GM23338 (cell line): ENCODE data around the gene TXNDC2. TPM values are rescaled to one million over a fixed set of nuclear protein-coding genes. Genes with fewer than 3 reads are reported as not detected.
A peak's percentile ranks its signal among the peaks of the same experiment; 100 is the strongest.

Experiments
- ATAC-seq: fragments of 200-7000 bp; cut with Tn5 transposase; 3 replicates; pipeline ENCODE4 v1.9.1; 2020
- DNase-seq: peaks from one replicate; pipeline ENCODE4 v3.0.0-alpha.2; 2015; ENCODE audit warnings: low spot score
- H2AFZ ChIP-seq: fragments of 200-600 bp; sonication (generic); 2 replicates; pipeline ENCODE4 v1.8.0; 2016; ENCODE audit warnings: antibody characterized with exemption, mild to moderate bottlenecking, moderate library complexity
- H3F3A ChIP-seq: fragments of 200-600 bp; sonication (generic); replicated peaks from 2 replicates; pipeline ENCODE4 v1.8.0; 2017; ENCODE audit warnings: antibody characterized with exemption, mixed run types, low read depth
- H3K27ac ChIP-seq: fragments of 200-600 bp; sonication (generic); 2 replicates; pipeline ENCODE4 v1.6.1; 2016; ENCODE audit warnings: low read depth
- H3K27me3 ChIP-seq: fragments of 200-600 bp; sonication (generic); 2 replicates; pipeline ENCODE4 v1.8.0; 2016; ENCODE audit warnings: mild to moderate bottlenecking, mixed run types, moderate library complexity; ENCODE audit not compliant: insufficient read depth
- H3K36me3 ChIP-seq: fragments of 200-600 bp; sonication (generic); 2 replicates; pipeline ENCODE4 v1.8.0; 2016; ENCODE audit warnings: mild to moderate bottlenecking; ENCODE audit not compliant: insufficient read depth
- H3K4me1 ChIP-seq: fragments of 200-600 bp; sonication (generic); 2 replicates; pipeline ENCODE4 v1.8.0; 2016; ENCODE audit warnings: mild to moderate bottlenecking, moderate library complexity; ENCODE audit not compliant: insufficient read depth
- H3K4me2 ChIP-seq: fragments of 200-600 bp; sonication (generic); 2 replicates; pipeline ENCODE4 v1.7.1; 2017; ENCODE audit warnings: mixed run types
- H3K4me3 ChIP-seq: fragments of 200-600 bp; sonication (generic); 2 replicates; pipeline ENCODE4 v1.6.1; 2016; ENCODE audit warnings: mixed run types
- H3K79me2 ChIP-seq: fragments of 200-600 bp; sonication (generic); replicated peaks from 2 replicates; pipeline ENCODE4 v1.8.0; 2017; ENCODE audit warnings: mild to moderate bottlenecking; ENCODE audit not compliant: insufficient read depth
- H3K9me2 ChIP-seq: fragments of 200-600 bp; sonication (generic); 2 replicates; pipeline ENCODE4 v1.8.0; 2017; ENCODE audit not compliant: insufficient read depth
- H4K20me1 ChIP-seq: fragments of 200-600 bp; sonication (generic); replicated peaks from 2 replicates; pipeline ENCODE4 v1.8.0; 2017; ENCODE audit warnings: mild to moderate bottlenecking; ENCODE audit not compliant: insufficient read depth
- H3K27ac Mint-ChIP-seq: 2 replicates; pipeline ENCODE4 v1.8.0; 2020; ENCODE audit warnings: inconsistent platforms, mild to moderate bottlenecking, moderate library complexity, mixed read lengths
- H3K27me3 Mint-ChIP-seq: 3 replicates; pipeline ENCODE4 v1.8.0; 2022; ENCODE audit warnings: low read depth, mild to moderate bottlenecking, moderate library complexity, mixed read lengths, inconsistent platforms; ENCODE audit not compliant: insufficient read depth, poor library complexity
- H3K36me3 Mint-ChIP-seq: 3 replicates; pipeline ENCODE4 v1.8.0; 2021; ENCODE audit warnings: low read depth, mild to moderate bottlenecking, inconsistent platforms, moderate library complexity, mixed read lengths
- H3K4me1 Mint-ChIP-seq: 3 replicates; pipeline ENCODE4 v1.8.0; 2020; ENCODE audit warnings: mild to moderate bottlenecking, inconsistent platforms, mixed read lengths
- H3K4me3 Mint-ChIP-seq: 3 replicates; pipeline ENCODE4 v1.8.0; 2021; ENCODE audit warnings: moderate library complexity, mild to moderate bottlenecking, inconsistent platforms, mixed read lengths
- H3K9me3 Mint-ChIP-seq: 3 replicates; pipeline ENCODE4 v1.8.0; 2020; ENCODE audit warnings: moderate library complexity, mild to moderate bottlenecking, inconsistent platforms, mixed read lengths
- EZH2phosphoT487 ChIP-seq: fragments of 200-600 bp; sonication (generic); IDR thresholded peaks from one replicate; pipeline ENCODE4 v1.8.1; 2018; ENCODE audit warnings: antibody characterized with exemption; ENCODE audit not compliant: unreplicated experiment
- JUNB ChIP-seq: IDR thresholded peaks from one replicate; pipeline ENCODE4 v1.6.1; 2016; ENCODE audit warnings: antibody characterized with exemption; ENCODE audit not compliant: unreplicated experiment
- NANOG ChIP-seq: IDR thresholded peaks from 2 replicates; pipeline ENCODE4 v1.6.1; 2016; ENCODE audit warnings: antibody characterized with exemption, borderline replicate concordance
- POLR2AphosphoS5 ChIP-seq: IDR thresholded peaks from 2 replicates; pipeline ENCODE4 v1.6.1; 2016; ENCODE audit warnings: antibody characterized with exemption, low read depth
- STAT1 ChIP-seq: IDR thresholded peaks from one replicate; pipeline ENCODE4 v1.6.1; 2016; ENCODE audit warnings: antibody characterized with exemption; ENCODE audit not compliant: unreplicated experiment
- ZNF114 ChIP-seq: fragments of 250-450 bp; sonication (Bioruptor Pico); IDR thresholded peaks from 2 replicates; pipeline ENCODE4 v1.5.0; 2020; ENCODE audit warnings: mild to moderate bottlenecking, moderate library complexity
- ZNF331 ChIP-seq: fragments of 250-450 bp; sonication (Bioruptor Pico); IDR thresholded peaks from 2 replicates; pipeline ENCODE4 v1.5.0; 2020; ENCODE audit warnings: low read depth, mild to moderate bottlenecking, moderate library complexity
- polyA plus RNA-seq: library from polyadenylated mRNA; unstranded; fragments of >200 nt; fragmentation: Nextera tagmentation; extraction: Ambion mirVana; gene quantifications from 2 replicates; pipeline ENCODE4 v1.2.1, GENCODE V29; 2016
- total RNA-seq: library from RNA; depleted of rRNA; stranded (reverse); fragments of >200 nt; shearing (Covaris generic); gene quantifications from 2 replicates; pipeline ENCODE4 v1.2.3, GENCODE V29; 2014
- TF ChIP-seq, protein P1 (sequence below): IDR thresholded peaks from one replicate; pipeline ENCODE4 v1.6.1; 2018; ENCODE audit warnings: antibody characterized with exemption; ENCODE audit not compliant: unreplicated experiment
- TF ChIP-seq, protein P2 (sequence below): IDR thresholded peaks from 2 replicates; pipeline ENCODE4 v1.6.1; 2016; ENCODE audit warnings: antibody characterized with exemption
- TF ChIP-seq, protein P3 (sequence below), 2 experiments: fragments of 200-600 bp in 1 of 2; sonication (generic) in 1 of 2; conservative IDR thresholded peaks; 2 replicates each; pipeline versions ENCODE4 v1.5.1 to v1.6.1; 2016 to 2017; ENCODE audit warnings: antibody characterized with exemption in 2 of 2, low read depth in 2 of 2, mild to moderate bottlenecking in 2 of 2, moderate library complexity in 1 of 2
- TF ChIP-seq, protein P4 (sequence below): fragments of 250-450 bp; sonication (Bioruptor Pico); IDR thresholded peaks from 2 replicates; pipeline ENCODE4 v1.5.0; 2020; ENCODE audit warnings: mild to moderate bottlenecking, moderate library complexity

TXNDC2 gene
- total and polyA plus RNA-seq, 2 experiments from 2014 or later: 0.16 TPM; not detected in 1

DNA sequence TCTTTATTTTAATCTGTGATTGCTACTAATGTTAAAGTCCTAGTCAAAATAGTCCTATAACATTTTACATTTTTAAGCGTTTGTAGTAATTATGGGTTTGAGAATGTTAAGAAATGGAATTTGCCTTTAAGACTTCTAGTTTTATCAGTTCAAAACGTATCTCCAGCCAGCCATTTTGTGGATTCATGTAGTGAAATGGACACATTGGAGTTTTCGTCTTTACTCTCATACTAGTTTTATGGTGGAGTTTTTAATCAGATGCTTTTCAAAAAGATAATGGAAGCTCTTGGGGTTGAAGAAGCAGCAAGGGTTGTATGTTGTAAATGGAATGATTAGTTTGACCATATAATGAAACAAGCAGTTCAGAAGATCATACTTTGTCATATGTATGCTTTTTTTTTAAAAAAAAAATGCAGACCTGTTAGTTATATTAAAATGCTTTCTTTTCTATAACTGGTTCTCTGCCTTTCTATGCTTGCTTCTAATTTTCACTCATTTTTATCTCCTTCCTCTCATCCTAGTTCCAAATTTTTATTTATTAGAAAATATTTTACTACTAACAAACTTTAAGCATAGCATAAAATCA is 44.6 kb downstream of the TXNDC2 start (continued):
- TF ChIP-seq, protein P1, sequence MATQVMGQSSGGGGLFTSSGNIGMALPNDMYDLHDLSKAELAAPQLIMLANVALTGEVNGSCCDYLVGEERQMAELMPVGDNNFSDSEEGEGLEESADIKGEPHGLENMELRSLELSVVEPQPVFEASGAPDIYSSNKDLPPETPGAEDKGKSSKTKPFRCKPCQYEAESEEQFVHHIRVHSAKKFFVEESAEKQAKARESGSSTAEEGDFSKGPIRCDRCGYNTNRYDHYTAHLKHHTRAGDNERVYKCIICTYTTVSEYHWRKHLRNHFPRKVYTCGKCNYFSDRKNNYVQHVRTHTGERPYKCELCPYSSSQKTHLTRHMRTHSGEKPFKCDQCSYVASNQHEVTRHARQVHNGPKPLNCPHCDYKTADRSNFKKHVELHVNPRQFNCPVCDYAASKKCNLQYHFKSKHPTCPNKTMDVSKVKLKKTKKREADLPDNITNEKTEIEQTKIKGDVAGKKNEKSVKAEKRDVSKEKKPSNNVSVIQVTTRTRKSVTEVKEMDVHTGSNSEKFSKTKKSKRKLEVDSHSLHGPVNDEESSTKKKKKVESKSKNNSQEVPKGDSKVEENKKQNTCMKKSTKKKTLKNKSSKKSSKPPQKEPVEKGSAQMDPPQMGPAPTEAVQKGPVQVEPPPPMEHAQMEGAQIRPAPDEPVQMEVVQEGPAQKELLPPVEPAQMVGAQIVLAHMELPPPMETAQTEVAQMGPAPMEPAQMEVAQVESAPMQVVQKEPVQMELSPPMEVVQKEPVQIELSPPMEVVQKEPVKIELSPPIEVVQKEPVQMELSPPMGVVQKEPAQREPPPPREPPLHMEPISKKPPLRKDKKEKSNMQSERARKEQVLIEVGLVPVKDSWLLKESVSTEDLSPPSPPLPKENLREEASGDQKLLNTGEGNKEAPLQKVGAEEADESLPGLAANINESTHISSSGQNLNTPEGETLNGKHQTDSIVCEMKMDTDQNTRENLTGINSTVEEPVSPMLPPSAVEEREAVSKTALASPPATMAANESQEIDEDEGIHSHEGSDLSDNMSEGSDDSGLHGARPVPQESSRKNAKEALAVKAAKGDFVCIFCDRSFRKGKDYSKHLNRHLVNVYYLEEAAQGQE: no peak
- no peak for TF ChIP-seq NANOG
- no peak for TF ChIP-seq JUNB
- no peak for TF ChIP-seq ZNF331 (CRISPR knock-in tag)
- TF ChIP-seq, protein P2, sequence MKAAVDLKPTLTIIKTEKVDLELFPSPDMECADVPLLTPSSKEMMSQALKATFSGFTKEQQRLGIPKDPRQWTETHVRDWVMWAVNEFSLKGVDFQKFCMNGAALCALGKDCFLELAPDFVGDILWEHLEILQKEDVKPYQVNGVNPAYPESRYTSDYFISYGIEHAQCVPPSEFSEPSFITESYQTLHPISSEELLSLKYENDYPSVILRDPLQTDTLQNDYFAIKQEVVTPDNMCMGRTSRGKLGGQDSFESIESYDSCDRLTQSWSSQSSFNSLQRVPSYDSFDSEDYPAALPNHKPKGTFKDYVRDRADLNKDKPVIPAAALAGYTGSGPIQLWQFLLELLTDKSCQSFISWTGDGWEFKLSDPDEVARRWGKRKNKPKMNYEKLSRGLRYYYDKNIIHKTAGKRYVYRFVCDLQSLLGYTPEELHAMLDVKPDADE: no peak
- no peak for TF ChIP-seq STAT1
- no peak for TF ChIP-seq ZNF114
- TF ChIP-seq, protein P3, sequence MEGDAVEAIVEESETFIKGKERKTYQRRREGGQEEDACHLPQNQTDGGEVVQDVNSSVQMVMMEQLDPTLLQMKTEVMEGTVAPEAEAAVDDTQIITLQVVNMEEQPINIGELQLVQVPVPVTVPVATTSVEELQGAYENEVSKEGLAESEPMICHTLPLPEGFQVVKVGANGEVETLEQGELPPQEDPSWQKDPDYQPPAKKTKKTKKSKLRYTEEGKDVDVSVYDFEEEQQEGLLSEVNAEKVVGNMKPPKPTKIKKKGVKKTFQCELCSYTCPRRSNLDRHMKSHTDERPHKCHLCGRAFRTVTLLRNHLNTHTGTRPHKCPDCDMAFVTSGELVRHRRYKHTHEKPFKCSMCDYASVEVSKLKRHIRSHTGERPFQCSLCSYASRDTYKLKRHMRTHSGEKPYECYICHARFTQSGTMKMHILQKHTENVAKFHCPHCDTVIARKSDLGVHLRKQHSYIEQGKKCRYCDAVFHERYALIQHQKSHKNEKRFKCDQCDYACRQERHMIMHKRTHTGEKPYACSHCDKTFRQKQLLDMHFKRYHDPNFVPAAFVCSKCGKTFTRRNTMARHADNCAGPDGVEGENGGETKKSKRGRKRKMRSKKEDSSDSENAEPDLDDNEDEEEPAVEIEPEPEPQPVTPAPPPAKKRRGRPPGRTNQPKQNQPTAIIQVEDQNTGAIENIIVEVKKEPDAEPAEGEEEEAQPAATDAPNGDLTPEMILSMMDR (conservative IDR thresholded peaks at IDR 0.05; ENCODE audit: low read depth in 2 of 2): no peak

DNA sequence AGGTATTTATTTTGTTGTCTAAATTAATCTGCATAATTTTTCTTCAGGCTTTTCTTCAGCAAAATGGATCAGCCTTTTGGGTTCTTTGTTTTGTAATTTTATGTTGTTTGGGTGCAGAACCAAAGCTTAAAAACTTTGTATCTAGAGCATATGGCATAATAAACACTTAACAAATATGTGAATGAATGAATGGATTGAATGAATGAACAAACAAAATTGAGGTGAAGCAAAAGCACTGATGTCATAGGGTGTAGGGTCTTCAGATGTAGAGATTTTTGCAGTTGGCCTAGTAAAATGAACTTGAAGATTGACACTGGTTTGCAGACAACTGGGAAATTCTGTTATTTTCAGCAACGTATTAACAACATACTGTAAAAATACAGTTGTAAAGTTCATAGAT is 45.4 kb downstream of the TXNDC2 start:
- no peak overlapping the region for H2AFZ ChIP-seq
- no peaks in the 10 kb centered on the region for H3K27me3 ChIP-seq
- H3K9me3 Mint-ChIP-seq: no peaks in the 10 kb centered on the region
- no peak overlapping the region for H3K27ac ChIP-seq
- H3K36me3 ChIP-seq: no peaks in the 10 kb centered on the region
- H3K4me3 Mint-ChIP-seq: no peak overlapping the region
- H3K9me2 ChIP-seq: no peaks in the 10 kb centered on the region
- H3K27ac Mint-ChIP-seq: peak overlapping the region; percentile 48; the same call in 1 of the 2 replicates
- no peaks in the 10 kb centered on the region for H3K27me3 Mint-ChIP-seq
- H3K4me2 ChIP-seq: no peak overlapping the region
- peaks cover 37% of the 10 kb centered on the region for H3K4me1 ChIP-seq
- peaks cover 39% of the 10 kb centered on the region for H3K4me1 Mint-ChIP-seq
- no peak for ATAC-seq
- no peak overlapping the region for H3K4me3 ChIP-seq
- peaks cover 93% of the 10 kb centered on the region for H3K79me2 ChIP-seq
- H4K20me1 ChIP-seq: peaks cover 6% of the 10 kb centered on the region
- H3F3A ChIP-seq: no peaks in the 10 kb centered on the region
- H3K36me3 Mint-ChIP-seq: peaks cover 22% of the 10 kb centered on the region; the same call in 2 of the 3 replicates
- DNase-seq: no peak
- TF ChIP-seq ZNF331 (CRISPR knock-in tag): no peak
- no peak for TF ChIP-seq JUNB
- TF ChIP-seq, protein P4, sequence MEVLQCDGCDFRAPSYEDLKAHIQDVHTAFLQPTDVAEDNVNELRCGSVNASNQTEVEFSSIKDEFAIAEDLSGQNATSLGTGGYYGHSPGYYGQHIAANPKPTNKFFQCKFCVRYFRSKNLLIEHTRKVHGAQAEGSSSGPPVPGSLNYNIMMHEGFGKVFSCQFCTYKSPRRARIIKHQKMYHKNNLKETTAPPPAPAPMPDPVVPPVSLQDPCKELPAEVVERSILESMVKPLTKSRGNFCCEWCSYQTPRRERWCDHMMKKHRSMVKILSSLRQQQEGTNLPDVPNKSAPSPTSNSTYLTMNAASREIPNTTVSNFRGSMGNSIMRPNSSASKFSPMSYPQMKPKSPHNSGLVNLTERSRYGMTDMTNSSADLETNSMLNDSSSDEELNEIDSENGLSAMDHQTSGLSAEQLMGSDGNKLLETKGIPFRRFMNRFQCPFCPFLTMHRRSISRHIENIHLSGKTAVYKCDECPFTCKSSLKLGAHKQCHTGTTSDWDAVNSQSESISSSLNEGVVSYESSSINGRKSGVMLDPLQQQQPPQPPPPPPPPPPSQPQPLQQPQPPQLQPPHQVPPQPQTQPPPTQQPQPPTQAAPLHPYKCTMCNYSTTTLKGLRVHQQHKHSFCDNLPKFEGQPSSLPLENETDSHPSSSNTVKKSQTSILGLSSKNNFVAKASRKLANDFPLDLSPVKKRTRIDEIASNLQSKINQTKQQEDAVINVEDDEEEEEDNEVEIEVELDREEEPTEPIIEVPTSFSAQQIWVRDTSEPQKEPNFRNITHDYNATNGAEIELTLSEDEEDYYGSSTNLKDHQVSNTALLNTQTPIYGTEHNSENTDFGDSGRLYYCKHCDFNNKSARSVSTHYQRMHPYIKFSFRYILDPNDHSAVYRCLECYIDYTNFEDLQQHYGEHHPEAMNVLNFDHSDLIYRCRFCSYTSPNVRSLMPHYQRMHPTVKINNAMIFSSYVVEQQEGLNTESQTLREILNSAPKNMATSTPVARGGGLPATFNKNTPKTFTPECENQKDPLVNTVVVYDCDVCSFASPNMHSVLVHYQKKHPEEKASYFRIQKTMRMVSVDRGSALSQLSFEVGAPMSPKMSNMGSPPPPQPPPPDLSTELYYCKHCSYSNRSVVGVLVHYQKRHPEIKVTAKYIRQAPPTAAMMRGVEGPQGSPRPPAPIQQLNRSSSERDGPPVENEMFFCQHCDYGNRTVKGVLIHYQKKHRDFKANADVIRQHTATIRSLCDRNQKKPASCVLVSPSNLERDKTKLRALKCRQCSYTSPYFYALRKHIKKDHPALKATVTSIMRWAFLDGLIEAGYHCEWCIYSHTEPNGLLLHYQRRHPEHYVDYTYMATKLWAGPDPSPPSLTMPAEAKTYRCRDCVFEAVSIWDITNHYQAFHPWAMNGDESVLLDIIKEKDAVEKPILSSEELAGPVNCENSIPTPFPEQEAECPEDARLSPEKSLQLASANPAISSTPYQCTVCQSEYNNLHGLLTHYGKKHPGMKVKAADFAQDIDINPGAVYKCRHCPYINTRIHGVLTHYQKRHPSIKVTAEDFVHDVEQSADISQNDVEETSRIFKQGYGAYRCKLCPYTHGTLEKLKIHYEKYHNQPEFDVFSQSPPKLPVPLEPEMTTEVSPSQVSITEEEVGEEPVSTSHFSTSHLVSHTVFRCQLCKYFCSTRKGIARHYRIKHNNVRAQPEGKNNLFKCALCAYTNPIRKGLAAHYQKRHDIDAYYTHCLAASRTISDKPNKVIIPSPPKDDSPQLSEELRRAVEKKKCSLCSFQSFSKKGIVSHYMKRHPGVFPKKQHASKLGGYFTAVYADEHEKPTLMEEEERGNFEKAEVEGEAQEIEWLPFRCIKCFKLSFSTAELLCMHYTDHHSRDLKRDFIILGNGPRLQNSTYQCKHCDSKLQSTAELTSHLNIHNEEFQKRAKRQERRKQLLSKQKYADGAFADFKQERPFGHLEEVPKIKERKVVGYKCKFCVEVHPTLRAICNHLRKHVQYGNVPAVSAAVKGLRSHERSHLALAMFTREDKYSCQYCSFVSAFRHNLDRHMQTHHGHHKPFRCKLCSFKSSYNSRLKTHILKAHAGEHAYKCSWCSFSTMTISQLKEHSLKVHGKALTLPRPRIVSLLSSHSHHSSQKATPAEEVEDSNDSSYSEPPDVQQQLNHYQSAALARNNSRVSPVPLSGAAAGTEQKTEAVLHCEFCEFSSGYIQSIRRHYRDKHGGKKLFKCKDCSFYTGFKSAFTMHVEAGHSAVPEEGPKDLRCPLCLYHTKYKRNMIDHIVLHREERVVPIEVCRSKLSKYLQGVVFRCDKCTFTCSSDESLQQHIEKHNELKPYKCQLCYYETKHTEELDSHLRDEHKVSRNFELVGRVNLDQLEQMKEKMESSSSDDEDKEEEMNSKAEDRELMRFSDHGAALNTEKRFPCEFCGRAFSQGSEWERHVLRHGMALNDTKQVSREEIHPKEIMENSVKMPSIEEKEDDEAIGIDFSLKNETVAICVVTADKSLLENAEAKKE (CRISPR knock-in tag): no peak
- no peak for TF ChIP-seq EZH2phosphoT487
- no peak for TF ChIP-seq STAT1
- no peak for TF ChIP-seq POLR2AphosphoS5
